HUES48 (cell line): ENCODE data around the gene IL21R.

Experiments
- H3K27ac ChIP-seq: one replicate; pipeline ENCODE4 v1.7.0; 2013; ENCODE audit warnings: low read depth, low read length, inconsistent platforms
- H3K27me3 ChIP-seq: 2 replicates; pipeline ENCODE4 v1.6.1; 2013; ENCODE audit warnings: mild to moderate bottlenecking, low read length; ENCODE audit not compliant: control insufficient read depth, insufficient read depth
- H3K36me3 ChIP-seq: 2 replicates; pipeline ENCODE4 v1.6.1; 2013; ENCODE audit warnings: low read length; ENCODE audit not compliant: control insufficient read depth, insufficient read depth
- H3K4me1 ChIP-seq: 2 replicates; pipeline ENCODE4 v1.6.1; 2013; ENCODE audit warnings: mild to moderate bottlenecking, low read length; ENCODE audit not compliant: control insufficient read depth, insufficient read depth
- H3K4me3 ChIP-seq: 2 replicates; pipeline ENCODE4 v1.5.1; 2013; ENCODE audit warnings: mild to moderate bottlenecking, low read depth, low read length
- H3K9ac ChIP-seq: 2 replicates; pipeline ENCODE4 v1.6.1; 2013; ENCODE audit warnings: mild to moderate bottlenecking, low read depth, low read length, moderate library complexity
- H3K9me3 ChIP-seq: 2 replicates; pipeline ENCODE4 v1.6.1; 2013; ENCODE audit warnings: low read length; ENCODE audit not compliant: control insufficient read depth, insufficient read depth

The IL21R gene

DNA sequence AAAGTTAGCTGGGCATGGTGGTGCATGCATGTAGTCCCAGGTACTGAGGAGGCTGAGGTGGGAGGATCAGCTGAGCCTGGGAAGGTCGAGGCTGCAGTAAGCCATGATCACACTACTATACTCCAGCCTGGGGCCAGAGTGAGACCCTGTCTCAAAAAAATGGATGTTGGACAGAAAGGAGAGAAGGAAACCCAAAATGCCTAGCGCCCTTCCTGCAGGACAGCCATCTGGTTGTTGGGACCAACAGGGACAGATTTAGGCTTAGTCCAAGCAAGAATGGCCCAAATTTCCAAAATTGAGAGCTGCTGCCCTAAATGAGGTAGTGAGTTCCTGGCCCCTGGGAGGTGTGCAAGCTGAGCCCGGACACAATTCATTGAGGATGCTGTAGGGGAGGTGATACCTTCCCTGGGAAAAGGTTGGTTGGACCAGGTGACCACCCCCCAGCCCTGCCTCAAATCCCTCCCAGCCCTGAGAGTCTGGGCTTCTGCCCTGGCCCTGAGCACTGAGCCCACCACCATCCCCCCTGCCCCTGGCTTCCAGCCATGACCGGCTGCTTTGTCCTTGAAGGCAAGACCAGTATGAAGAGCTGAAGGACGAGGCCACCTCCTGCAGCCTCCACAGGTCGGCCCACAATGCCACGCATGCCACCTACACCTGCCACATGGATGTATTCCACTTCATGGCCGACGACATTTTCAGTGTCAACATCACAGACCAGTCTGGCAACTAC lies 35.1 kb downstream of the IL21R start:
- Histone ChIP-seq H3K27ac (no peak overlapping the region), H3K9ac (no peak overlapping the region), H3K9me3 (no peaks in the 10 kb centered on the region), H3K36me3 (no peaks in the 10 kb centered on the region), H3K27me3 (no peaks in the 10 kb centered on the region), H3K4me1 (no peaks in the 10 kb centered on the region), H3K4me3 (no peak overlapping the region)

GRCh38 chr16:27437946-27438345 lies 36.0 kb downstream of the IL21R start:
- Histone ChIP-seq H3K36me3 (no peaks in the 10 kb centered on the region), H3K27me3 (no peaks in the 10 kb centered on the region), H3K9me3 (no peaks in the 10 kb centered on the region), H3K4me1 (no peaks in the 10 kb centered on the region), H3K27ac (no peak overlapping the region), H3K9ac (no peak overlapping the region), H3K4me3 (no peak overlapping the region)

DNA sequence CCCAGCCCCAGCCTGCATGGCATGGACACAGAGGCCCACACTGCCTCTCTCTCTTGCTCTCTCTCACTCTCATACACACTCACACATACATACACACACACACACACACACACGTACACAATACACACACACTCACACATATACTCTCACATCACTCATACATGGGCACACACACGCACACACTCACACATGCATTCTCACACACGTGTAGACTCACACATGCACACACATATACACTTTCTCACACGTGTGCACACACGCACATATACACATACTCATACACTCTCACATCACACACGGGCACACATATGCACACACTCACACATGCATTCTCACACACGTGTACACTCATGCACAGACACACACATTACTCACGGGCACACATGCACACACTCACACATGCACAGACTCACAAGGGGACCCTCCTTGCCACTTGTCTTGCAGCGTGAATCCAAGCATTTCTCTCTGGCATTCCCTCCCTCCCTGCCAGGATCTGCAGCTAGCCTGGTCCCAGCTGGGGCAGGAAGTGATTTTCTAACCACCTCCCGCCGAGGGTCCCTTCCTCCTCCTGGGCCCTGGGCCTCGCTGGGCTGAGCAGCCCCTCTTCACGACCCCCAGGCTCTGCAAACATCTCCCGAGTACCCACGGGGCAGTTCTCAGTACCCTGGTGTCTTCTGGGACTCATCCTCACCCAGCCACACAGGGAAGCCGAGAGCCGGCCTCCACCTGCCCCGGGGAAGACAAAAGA lies 37.5 kb downstream of the IL21R start:
- peaks cover 8% of the 10 kb centered on the region; the same call in 1 of the 2 replicates for H3K9me3 ChIP-seq
- no peak overlapping the region for H3K9ac ChIP-seq
- no peak overlapping the region for H3K4me3 ChIP-seq
- no peaks in the 10 kb centered on the region for H3K4me1 ChIP-seq
- H3K27me3 ChIP-seq: no peaks in the 10 kb centered on the region
- no peaks in the 10 kb centered on the region for H3K36me3 ChIP-seq
- no peak overlapping the region for H3K27ac ChIP-seq

DNA sequence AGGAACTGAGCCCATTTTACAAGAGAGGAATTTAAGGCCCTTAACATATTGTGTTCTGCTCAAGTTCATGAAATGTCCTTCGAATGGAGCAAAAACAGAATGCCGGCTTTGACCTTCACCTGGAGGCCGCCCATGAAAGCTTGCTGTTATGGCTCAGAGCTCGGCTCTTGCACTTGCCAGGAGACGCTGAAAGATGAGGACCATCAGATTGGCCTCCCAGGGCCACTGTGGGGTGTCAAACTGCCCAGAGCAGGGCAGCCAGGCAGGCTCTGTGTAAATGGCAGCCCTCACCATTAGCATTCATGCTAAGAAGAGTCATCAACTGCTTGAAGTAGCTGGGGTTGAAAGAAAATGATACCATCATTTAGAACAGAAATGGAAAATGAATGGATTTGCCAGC lies 39.3 kb downstream of the IL21R start:
- H3K9me3 ChIP-seq: peaks cover 12% of the 10 kb centered on the region

GRCh38 chr16:27441998-27442397 lies 40.0 kb downstream of the IL21R start:
- no peak overlapping the region for H3K4me3 ChIP-seq
- H3K4me1 ChIP-seq: no peaks in the 10 kb centered on the region
- H3K9ac ChIP-seq: no peak overlapping the region
- H3K36me3 ChIP-seq: no peaks in the 10 kb centered on the region
- H3K9me3 ChIP-seq: peaks cover 12% of the 10 kb centered on the region
- H3K27me3 ChIP-seq: no peaks in the 10 kb centered on the region
- no peak overlapping the region for H3K27ac ChIP-seq

More for the DNA sequence above, 39.3 kb downstream of the IL21R start:
- Histone ChIP-seq H3K27me3 (no peaks in the 10 kb centered on the region), H3K9ac (no peak overlapping the region), H3K4me1 (no peaks in the 10 kb centered on the region), H3K36me3 (no peaks in the 10 kb centered on the region), H3K4me3 (no peak overlapping the region), H3K27ac (no peak overlapping the region)

DNA sequence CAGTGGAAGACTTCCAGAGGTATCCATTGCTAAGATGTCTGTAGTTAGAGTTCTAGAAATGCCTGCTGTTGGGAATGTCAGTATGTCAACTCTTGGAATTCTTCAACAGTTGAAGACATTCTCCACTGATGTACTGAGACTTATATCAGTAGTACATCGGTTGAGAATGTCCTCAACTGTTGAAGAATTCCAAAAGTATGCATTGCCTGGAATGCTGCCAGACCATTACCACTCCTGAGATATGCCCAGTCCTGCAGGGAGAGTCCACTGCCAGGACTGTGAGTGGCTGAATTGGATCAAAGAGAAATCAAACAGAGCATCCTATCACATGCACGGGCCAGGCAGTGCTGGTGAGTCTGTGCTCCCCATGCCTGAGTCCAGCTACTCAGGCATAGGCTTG lies 42.0 kb downstream of the IL21R start:
- peaks cover 12% of the 10 kb centered on the region for H3K9me3 ChIP-seq
- no peaks in the 10 kb centered on the region for H3K36me3 ChIP-seq
- H3K27me3 ChIP-seq: no peaks in the 10 kb centered on the region
- H3K9ac ChIP-seq: no peak overlapping the region
- H3K4me1 ChIP-seq: no peaks in the 10 kb centered on the region
- H3K4me3 ChIP-seq: no peak overlapping the region
- no peak overlapping the region for H3K27ac ChIP-seq

DNA sequence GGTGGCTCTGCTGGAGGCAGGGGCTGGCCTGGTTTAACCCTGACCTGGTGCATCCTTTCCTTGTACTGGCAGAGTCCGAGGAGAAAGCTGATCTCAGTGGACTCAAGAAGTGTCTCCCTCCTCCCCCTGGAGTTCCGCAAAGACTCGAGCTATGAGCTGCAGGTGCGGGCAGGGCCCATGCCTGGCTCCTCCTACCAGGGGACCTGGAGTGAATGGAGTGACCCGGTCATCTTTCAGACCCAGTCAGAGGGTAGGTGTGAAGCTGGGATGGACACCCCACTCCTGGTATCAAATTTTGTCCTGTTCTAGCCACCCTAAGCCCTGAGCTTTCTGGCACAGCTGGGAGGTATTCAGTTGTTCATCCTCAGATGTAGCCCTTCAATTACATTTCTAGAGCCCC lies 42.5 kb downstream of the IL21R start:
- H3K27me3 ChIP-seq: no peaks in the 10 kb centered on the region
- H3K9me3 ChIP-seq: peaks cover 12% of the 10 kb centered on the region
- no peaks in the 10 kb centered on the region for H3K36me3 ChIP-seq
- H3K9ac ChIP-seq: no peak overlapping the region
- no peaks in the 10 kb centered on the region for H3K4me1 ChIP-seq
- H3K4me3 ChIP-seq: no peak overlapping the region
- no peak overlapping the region for H3K27ac ChIP-seq

DNA sequence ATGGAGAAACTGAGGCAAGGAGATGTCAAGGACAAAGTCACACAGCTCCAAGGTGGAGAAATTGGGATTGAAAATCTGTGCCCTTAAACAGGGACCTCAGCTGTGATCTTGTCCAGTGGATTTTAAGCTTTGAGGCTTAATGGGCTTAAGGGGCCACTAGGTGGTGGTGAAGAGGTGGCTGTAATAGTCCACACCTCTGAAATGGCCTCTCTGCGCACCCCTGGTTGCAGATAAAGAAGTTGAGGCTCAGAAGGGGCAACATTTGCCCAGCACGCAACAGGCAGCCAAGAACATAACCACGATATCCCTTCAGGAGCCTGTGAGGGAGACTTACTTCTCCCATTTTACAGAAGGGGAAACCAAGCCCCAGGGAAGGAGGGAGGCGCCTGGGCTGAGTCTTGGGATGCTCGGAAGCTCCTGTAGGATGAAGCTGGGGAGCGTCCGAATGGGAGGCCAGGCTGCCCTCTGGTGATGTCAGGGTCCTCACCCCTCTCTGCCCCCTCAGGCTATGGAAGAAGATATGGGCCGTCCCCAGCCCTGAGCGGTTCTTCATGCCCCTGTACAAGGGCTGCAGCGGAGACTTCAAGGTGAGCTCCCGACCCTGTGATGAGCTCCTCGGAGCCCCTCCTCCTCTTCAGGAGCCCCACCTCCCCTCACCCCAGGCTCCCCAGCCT lies 43.7 kb downstream of the IL21R start:
- Histone ChIP-seq H3K36me3 (no peaks in the 10 kb centered on the region), H3K4me1 (no peaks in the 10 kb centered on the region), H3K4me3 (no peak overlapping the region), H3K27ac (no peak overlapping the region), H3K9me3 (peaks cover 12% of the 10 kb centered on the region), H3K27me3 (no peaks in the 10 kb centered on the region), H3K9ac (no peak overlapping the region)

DNA sequence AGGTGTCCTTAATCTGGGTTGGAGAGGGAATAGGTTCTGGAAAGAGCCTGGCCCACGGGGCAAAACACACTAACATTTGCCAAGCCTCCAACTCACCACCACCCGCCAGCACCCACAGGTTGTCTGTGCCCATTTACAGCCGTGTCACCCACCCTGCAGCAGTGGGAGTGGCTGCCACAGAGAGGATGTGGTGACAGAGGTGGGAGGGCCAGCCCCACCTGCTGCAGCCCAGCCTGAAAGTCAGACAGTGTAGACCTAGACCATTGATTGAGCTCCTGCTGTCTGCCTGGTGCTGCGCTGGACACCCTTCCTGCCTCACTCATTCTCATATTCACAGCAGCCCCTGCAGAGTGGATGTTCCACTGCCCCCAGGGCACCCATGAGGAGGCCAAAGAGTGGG lies 44.7 kb downstream of the IL21R start:
- Histone ChIP-seq H3K9ac (no peak overlapping the region), H3K4me3 (no peak overlapping the region), H3K36me3 (no peaks in the 10 kb centered on the region), H3K4me1 (no peaks in the 10 kb centered on the region), H3K27me3 (no peaks in the 10 kb centered on the region), H3K27ac (no peak overlapping the region), H3K9me3 (peaks cover 12% of the 10 kb centered on the region)

- Histone ChIP-seq H3K4me1 (no peaks in the 10 kb centered on the region), H3K9ac (no peak overlapping the region), H3K27me3 (no peaks in the 10 kb centered on the region), H3K36me3 (no peaks in the 10 kb centered on the region), H3K9me3 (peaks cover 12% of the 10 kb centered on the region), H3K27ac (no peak overlapping the region), H3K4me3 (no peak overlapping the region)
Observed at GRCh38 chr16:27447301-27447700, 45.3 kb downstream of the IL21R start.
